ENCODE data around the gene RPL4. TPM values are rescaled to one million over a fixed set of nuclear protein-coding genes. Genes with fewer than 3 reads are reported as not detected.

The RPL4 gene
- total and polyA plus RNA-seq, 9 of the 15 experiments (the other 6 are each of a cell fraction or from before 2014, with no cell fraction given): 2,055 to 7,760 (median 5,069) TPM

GRCh38 chr15:66503780-66504562, 684 bp downstream of the RPL4 start:
- ChIA-PET POLR2A (interaction anchor here (0.6 to 2.9 kb wide), 8 partner anchors 12 to 1626 kb away, joined by 3 to 8 read pairs (median 3); partner anchors contain the start of gene LCTL), CTCF (ENCODE audit: low intra/inter-chr PET ratio) (no interaction called here)
- Histone ChIP-seq H3K27me3 (ENCODE audit: control insufficient read depth in 2 of 2, insufficient read depth in 2 of 2, low read length in 2 of 2) (no peaks in the 10 kb centered on the region), H4K20me1 (replicated peaks; ENCODE audit: control insufficient read depth, insufficient read depth, low read length) (peaks cover 28% of the 10 kb centered on the region), H3K4me2 (ENCODE audit: insufficient read depth, low read length) (peak overlapping the region; percentile 97), H3K27ac (ENCODE audit: extremely low read depth, low read depth, low read length) (peak overlapping the region; percentile 97), H3K4me3 (peak overlapping the region; percentile 71), H3K79me2 (ENCODE audit: control insufficient read depth, insufficient read depth, low read length) (peaks cover 87% of the 10 kb centered on the region), H3K9me3 (replicated peaks; ENCODE audit: control insufficient read depth, insufficient read depth, low read depth, low read length) (no peaks in the 10 kb centered on the region), H3K4me1 (replicated peaks in 1 of 2; ENCODE audit: control insufficient read depth in 2 of 2, insufficient read depth in 2 of 2, low read length in 2 of 2) (peaks cover 16 to 19% of the 10 kb centered on the region in 2 experiments), H2AFZ (ENCODE audit: low read depth, low read length) (no peak overlapping the region), H3K9me1 (ENCODE audit: control insufficient read depth, insufficient read depth, low read length) (no peaks in the 10 kb centered on the region), H3K9ac (ENCODE audit: insufficient read depth in 1 of 2, low read depth in 2 of 2, low read length in 2 of 2) (peak overlapping the region; percentile 97 to 98), H3K36me3 (ENCODE audit: control insufficient read depth, insufficient read depth, low read length) (peaks cover 52% of the 10 kb centered on the region)
- FAIRE-seq (no peak), DNase-seq (ENCODE audit: extremely low read depth in 1 of 4, low spot score in 3 of 4) (peak in 2 of 4 experiments; percentile 26 to 32), ATAC-seq (peak; percentile 7; the same call in 2 of the 3 replicates)
- intact Hi-C loops (cut with micrococcal nuclease): no loop called here
- 0% methylated on average over 12 of the region's 12 CpGs for WGBS (ENCODE audit: insufficient coverage, low coverage, missing lambda C conversion rate)
- in situ Hi-C loops (cut with MboI): no loop called here
- BruUV-seq (replicated peaks): TSS peak; percentile 46
- TF ChIP-seq, protein P1, sequence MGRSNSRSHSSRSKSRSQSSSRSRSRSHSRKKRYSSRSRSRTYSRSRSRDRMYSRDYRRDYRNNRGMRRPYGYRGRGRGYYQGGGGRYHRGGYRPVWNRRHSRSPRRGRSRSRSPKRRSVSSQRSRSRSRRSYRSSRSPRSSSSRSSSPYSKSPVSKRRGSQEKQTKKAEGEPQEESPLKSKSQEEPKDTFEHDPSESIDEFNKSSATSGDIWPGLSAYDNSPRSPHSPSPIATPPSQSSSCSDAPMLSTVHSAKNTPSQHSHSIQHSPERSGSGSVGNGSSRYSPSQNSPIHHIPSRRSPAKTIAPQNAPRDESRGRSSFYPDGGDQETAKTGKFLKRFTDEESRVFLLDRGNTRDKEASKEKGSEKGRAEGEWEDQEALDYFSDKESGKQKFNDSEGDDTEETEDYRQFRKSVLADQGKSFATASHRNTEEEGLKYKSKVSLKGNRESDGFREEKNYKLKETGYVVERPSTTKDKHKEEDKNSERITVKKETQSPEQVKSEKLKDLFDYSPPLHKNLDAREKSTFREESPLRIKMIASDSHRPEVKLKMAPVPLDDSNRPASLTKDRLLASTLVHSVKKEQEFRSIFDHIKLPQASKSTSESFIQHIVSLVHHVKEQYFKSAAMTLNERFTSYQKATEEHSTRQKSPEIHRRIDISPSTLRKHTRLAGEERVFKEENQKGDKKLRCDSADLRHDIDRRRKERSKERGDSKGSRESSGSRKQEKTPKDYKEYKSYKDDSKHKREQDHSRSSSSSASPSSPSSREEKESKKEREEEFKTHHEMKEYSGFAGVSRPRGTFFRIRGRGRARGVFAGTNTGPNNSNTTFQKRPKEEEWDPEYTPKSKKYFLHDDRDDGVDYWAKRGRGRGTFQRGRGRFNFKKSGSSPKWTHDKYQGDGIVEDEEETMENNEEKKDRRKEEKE (IDR thresholded peaks at IDR 0.05; ENCODE audit: borderline replicate concordance in 1 of 2, control insufficient read depth in 1 of 2, low read depth in 2 of 2, low read length in 1 of 2): 0 out of 4 replicates have a peak, but pooled peaks of 1 of the 2 experiments have one; percentile 12
- 0 out of 2 replicates have a peak, but pooled peaks have one; percentile 10 for TF ChIP-seq SMC3 (conservative IDR thresholded peaks at IDR 0.05; ENCODE audit: insufficient read depth, low read depth, low read length)
- peak in 1 of 2 experiments; percentile 51; a peak in 1 of 4 replicates for TF ChIP-seq HDAC1 (IDR thresholded peaks at IDR 0.05)
- TF ChIP-seq CUX1 (CRISPR knock-in tag; IDR thresholded peaks at IDR 0.05): no peak
- 0 out of 2 replicates have a peak, but pooled peaks have one; percentile 4 for TF ChIP-seq PTBP1 (IDR thresholded peaks at IDR 0.05; ENCODE audit: low read depth, low read length)
- TF ChIP-seq ZNF316 (IDR thresholded peaks at IDR 0.05): peak; percentile 74; the same call in 1 of the 2 replicates
- 0 out of 4 replicates have a peak, but pooled peaks of 1 of the 2 experiments have one; percentile 11 for TF ChIP-seq MAZ (CRISPR knock-in tag; conservative IDR thresholded peaks at IDR 0.05 in 1 of 2, IDR thresholded peaks at IDR 0.05 in 1 of 2)
- TF ChIP-seq EGR1 (conservative IDR thresholded peaks at IDR 0.05): no peak
- no peak for TF ChIP-seq RBM15 (IDR thresholded peaks at IDR 0.05; ENCODE audit: insufficient read depth, low read length)
- no peak for TF ChIP-seq RAD51 (IDR thresholded peaks at IDR 0.05; ENCODE audit: borderline replicate concordance, low read depth)
- TF ChIP-seq HSF4 (CRISPR knock-in tag; IDR thresholded peaks at IDR 0.05; ENCODE audit: borderline replicate concordance): no peak
- TF ChIP-seq NEUROD1 (IDR thresholded peaks at IDR 0.05; ENCODE audit: borderline replicate concordance, low read depth, low read length, partially characterized antibody): no peak
